ENCODE data around the gene ABHD17B.
A peak's percentile ranks its signal among the peaks of the same experiment; 100 is the strongest.

ABHD17B gene

DNA sequence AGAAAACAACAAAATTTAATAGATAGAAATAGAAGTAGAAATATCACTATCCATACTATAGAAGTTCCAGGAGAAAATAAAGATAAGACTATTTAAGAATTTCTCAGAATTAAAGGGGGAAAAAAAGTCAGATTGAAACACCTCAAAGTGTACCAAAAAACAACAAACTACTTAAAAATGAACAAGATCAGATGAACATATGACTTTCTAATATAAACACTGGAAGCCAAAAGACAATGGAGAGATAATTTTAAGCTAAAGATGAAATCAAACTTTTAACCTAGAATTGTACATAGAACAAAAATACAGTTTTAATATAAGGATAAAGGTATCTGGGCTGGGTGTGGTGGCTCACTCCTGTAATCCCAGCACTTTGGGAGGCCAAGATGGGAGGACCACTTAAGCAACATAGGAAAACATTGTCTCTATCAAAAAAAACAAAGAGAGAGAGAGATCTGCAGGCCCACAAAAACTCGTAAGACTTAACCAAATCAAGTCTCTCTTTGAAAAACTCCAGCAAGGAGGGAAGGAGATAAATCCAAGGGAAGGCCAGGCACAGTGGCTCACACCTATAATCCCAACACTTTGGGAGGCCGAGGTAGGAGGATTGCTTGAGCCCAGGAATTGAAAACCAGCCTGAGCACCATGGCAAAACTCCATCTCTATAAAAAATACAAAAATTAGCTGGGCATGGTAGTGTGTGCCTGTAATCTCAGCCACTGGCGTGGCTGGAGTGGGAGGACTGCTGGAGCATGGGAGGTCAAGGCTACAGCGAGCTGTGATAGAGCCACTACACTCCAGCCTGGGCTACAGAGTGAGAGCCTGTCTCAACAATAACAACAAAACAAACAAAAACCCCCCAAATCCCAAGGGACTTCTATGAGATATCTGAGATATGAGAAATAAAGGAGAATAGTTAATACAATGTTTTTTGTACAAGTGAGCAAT lies 32.4 kb downstream of the ABHD17B start:
- DNase-seq: no peak

DNA sequence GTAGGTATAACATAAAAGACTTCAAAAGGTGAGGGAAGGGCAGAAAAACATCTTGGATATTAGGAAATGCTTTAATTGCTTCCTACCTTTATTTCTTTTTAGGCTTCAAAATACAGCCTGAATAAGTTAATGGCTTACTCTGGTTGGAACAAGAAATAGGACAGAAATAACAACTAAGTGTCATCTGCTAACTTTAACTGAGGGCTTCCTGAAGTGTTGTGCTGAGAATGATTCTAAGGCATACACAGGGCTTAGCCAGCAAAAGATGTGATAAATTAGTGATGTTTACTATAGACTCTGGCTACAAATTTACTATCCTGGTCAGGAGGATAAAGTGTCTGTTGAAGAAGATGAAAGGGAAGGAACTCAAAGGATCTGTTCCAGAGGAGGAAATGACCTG lies 34.2 kb downstream of the ABHD17B start:
- no peak for DNase-seq

DNA sequence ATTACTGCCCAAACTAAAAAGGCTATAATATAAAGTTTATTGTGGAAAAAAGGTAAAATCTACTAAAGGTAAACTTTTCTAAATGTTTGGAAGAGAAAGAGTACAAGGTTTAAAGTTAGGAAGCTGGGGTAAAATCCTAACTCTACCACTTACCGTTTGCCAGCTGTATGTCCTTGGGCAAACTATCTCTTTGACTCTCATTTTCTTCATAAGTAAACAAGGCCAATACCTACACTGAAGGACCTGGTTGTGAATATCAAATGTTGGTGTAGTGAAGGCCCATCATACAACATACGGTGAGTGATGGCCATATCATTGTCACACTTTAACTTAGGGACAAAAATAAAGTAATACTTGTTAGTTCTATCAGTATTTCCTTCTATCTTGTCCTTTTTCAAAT lies 34.9 kb downstream of the ABHD17B start:
- no peak for DNase-seq

- DNase-seq: no peak
These were observed 35.6 kb downstream of the ABHD17B start for GRCh38 chr9:71875345-71875744.

DNA sequence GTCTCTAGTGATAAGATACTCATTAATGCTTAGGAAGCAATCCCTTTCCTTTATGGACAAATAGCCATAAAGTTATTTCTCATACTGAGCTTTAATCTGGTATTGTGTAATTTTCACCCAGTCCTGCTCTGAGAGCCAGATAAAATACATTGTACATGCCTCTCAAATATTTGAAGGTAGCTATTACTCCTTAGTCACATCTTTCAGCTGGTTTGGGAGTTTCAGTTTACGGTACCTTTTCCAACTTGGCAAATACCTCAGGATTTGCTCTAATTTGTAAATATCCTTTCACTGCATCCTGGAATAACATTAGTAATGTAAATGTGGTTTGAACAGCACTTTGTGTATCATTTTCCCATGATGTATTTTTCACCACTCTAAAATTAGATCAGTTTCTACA lies 47.4 kb downstream of the ABHD17B start:
- no peak for DNase-seq

GRCh38 chr9:71861618-71862017 lies 49.4 kb downstream of the ABHD17B start:
- no peak for DNase-seq

DNA sequence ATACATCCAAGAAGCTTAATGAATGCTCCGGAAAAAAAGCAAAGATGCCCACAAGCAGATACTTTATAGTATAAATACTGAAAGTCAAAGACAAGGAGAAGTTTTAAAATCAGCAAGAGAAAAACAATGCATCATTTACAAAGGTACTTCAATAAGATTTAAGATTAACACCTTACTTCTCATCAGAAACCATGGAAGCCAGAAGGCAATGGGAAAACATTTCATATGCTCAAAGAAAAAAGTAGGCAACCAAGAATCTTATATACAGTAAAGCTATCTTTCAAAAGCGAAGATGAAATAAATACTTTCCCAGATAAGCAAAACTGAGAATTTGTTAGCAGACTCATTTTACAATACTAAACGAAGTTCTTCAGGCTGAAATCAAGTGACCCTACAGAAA lies 51.1 kb downstream of the ABHD17B start:
- DNase-seq: no peak

DNA sequence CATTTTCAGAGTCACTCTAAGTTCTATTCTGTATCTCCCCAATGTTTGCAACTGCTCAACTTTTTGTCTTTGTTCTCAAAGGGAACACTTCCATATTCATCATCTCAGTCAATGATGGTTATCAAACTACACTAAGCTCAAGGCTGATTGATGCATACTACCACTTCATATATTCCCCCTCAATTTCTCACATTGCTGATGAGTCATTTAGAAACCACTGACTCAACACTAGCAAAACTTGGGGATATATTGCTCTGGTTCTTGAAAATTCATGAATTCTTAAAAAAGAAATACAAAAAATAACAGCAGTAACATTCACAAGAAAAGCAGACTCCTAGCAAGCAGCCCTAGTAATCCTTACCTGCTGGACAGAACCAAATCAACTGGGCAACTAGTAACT lies 52.2 kb downstream of the ABHD17B start:
- DNase-seq: peak in 1 of 56 donors; percentile 6

DNA sequence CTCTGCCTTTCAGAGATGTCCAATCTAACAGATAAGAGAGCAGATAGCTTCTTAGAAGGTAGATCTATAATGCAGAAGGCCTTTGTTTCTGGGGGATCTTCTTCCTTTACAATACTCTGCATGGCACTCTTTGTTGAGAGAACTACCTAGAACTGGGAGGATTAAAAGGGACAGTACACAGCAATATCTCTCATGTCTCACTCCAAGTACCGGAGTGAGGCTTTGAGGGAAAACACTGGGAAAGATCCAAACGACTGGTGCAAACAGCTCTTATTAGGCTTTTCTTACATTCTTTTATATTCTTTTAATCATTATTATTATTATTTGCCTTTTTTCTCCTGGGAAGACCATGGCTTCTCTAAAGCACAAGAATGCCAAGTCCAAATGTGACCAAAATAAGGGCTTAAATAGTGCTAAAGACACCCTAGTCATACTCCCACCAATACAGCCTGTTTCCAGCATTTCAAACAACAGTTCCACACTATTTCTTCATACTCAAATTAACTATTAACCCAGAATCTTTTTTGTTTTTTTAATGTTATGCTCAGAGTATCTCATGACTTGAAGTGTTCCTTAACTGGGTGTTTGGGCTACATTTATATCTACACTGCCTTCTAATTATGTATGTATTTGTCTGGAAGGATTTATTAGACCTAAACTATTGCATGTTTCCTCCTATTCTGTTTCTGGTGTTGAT lies 52.7 kb downstream of the ABHD17B start:
- DNase-seq: no peak

DNA sequence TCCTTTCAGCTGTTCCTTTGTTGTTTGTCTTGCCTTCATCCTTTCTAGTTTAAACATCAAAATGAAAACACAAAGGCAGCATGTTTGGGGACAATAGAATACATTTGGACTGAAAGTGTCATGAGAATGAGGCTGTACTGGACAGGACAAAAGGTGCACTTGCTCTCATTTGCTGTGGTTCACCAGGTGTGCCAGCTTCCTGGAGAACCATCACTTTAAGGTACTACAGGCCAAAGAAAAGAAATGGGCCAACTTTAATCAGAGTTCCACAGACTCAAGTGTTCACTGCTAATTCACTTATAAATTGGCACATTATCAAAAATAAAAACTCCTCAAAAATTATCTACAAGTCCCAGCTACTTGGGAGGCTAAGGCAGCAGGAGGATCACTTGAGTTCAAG lies 53.8 kb downstream of the ABHD17B start:
- DNase-seq: no peak

- DNase-seq: no peak
These were observed 56.2 kb downstream of the ABHD17B start for GRCh38 chr9:71854811-71855210.

DNA sequence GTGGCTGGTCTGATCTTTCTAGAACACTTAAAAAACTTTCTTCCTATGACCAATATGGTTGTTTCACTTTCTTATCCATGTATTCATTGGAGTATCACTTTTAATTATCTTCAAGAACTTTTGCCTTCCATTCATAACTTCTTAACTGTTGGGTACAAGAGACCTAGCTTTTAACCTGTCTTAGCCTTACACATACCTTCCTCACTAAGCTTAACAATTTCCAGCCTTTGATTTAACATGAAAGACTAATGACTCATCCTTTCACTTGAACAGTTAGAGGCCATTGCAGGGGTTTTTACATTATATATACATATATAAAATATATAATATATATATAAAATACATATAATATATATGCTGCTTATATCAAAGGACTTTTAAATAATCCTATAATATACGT lies 57.9 kb downstream of the ABHD17B start:
- no peak for DNase-seq

DNA sequence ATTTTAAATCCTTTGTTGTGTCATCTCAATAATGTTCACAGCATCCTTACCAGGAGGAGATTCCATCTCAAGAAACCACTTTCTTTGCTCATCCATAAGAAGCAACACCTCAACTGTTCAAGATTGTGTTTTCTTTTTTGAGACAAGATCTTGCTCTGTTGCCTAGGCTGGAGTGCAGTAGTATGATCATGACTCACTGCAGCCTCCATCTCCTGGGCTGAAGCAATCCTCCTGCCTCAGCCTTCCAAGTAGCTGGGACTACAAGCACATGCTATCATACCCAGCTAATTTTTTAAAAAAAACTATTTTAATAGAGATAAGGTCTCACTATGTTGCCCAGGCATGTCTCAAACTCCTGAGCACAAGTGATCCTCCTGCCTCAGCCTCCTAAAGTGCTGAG lies 60.0 kb downstream of the ABHD17B start:
- no peak for DNase-seq

GRCh38 chr9:71847892-71848291 lies 63.1 kb downstream of the ABHD17B start:
- no peak for DNase-seq

DNA sequence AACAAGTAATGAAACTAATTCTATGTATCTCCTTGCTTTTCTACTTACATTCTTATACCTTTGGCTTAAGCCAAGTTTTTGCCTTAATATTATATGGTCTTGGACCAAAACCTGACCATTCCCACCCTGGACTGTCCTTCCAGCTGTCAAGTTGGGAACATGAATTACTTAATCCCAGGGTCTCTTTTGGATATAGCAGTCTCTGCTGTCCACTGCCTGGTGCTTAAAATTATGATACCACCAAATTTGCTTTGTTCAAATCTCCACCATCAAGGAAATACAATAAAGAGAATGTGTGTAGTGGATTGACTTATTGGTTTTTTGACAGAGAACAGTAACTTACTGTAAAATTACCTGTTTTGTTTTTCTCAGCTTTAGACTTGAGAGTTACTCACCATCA lies 66.2 kb downstream of the ABHD17B start:
- no peak for DNase-seq

GRCh38 chr9:71839668-71840067 lies 71.3 kb downstream of the ABHD17B start:
- DNase-seq: no peak

GRCh38 chr9:71835596-71835995 lies 75.4 kb downstream of the ABHD17B start:
- no peak for DNase-seq

DNA sequence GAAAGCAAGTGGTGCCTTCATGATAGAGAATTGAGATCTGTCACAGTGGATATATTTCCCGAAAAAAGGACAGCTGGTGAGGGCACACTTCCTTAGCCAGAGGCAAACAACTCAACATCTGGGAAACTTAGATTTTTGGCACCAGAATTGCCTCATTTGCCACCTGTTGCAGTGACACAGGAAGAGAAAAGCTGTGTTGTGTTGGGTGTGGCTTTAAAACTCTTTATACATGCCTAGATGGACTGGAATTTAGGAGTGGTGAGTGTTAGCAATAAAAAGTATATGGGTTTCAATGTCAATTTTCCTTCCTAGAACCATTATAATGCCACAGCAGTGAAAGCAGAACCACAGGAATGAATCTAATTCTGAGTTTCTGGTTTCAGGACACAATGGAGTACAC lies 80.1 kb downstream of the ABHD17B start:
- no peak for DNase-seq

GRCh38 chr9:71830153-71830552 lies 80.8 kb downstream of the ABHD17B start:
- peak in 54 of 56 donors; percentile 9 to 93 (median 77) for DNase-seq

GRCh38 chr9:71826279-71826678 lies 84.7 kb downstream of the ABHD17B start:
- no peak for DNase-seq

GRCh38 chr9:71824257-71824656 lies 86.7 kb downstream of the ABHD17B start:
- DNase-seq: no peak

DNA sequence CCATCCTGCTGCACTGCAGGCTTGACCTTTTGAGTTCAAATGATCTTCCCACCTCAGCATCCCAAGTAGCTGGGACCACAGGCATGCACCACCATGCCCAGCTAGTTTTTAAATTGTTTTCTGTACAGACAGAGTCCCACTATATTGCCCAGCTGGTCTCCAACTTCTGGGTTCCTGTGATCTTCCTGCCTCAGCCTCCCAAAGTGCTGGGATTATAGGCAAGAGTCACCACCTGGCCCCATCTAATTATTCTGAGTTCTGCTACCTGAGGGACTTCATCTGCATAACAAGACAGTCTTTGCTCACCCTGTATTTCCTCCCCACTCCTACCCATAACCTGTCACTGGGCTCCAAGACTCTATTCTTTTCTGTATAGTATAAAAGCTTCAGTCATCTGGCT lies 88.1 kb downstream of the ABHD17B start:
- DNase-seq: no peak

GRCh38 chr9:71822456-71822855 lies 88.5 kb downstream of the ABHD17B start:
- DNase-seq: no peak
